Activated T-helper 1 cell treated with anti-CD3 and anti-CD28 coated beads, Interleukin-2, amount 50 U/mL, for 16 hours (primary cell): ENCODE data around the gene EXOSC3.
"Not testable (repeated sequence)": the region's sequence is repeated elsewhere in the genome, so short reads cannot be mapped to it uniquely, and the experiment has no call there.

ENCODE experiments used
- DNase-seq, 2 donors: peaks; one replicate each; pipeline ENCODE4 v3.0.0-alpha.2; 2020; ENCODE audit warnings: low read depth in 1 of 2, low spot score in 1 of 2

Gene EXOSC3

GRCh38 chr9:37784616-37785483 is at the start of gene EXOSC3:
EXOSC3 (minus strand) TSS chr9:37785064; CDS start chr9:37785044, 20 bp downstream.
- peak; percentile 76 to 82 for DNase-seq

GRCh38 chr9:37827483-37828165 is 42.8 kb upstream of the EXOSC3 start:
- no peak for DNase-seq

- DNase-seq: not testable (repeated sequence)
These were observed 40.3 kb upstream of the EXOSC3 start for GRCh38 chr9:37825174-37825573.

- DNase-seq: no peak
These were observed 35.3 kb upstream of the EXOSC3 start for GRCh38 chr9:37820142-37820541.

- DNase-seq: no peak
These were observed 34.0 kb upstream of the EXOSC3 start for GRCh38 chr9:37818849-37819248.

- DNase-seq: no peak
These were observed 28.0 kb upstream of the EXOSC3 start for GRCh38 chr9:37812773-37813379.

- no peak for DNase-seq
These were observed 27.1 kb upstream of the EXOSC3 start for GRCh38 chr9:37811906-37812476.

GRCh38 chr9:37809676-37810075 is 24.8 kb upstream of the EXOSC3 start:
- not testable (repeated sequence) for DNase-seq

- DNase-seq: no peak
These were observed 21.4 kb upstream of the EXOSC3 start for GRCh38 chr9:37806271-37806670.

- DNase-seq: no peak
These were observed 17.3 kb upstream of the EXOSC3 start for GRCh38 chr9:37801959-37802711.

GRCh38 chr9:37801287-37801850 is 16.5 kb upstream of the EXOSC3 start:
- no peak for DNase-seq

GRCh38 chr9:37800631-37801286 is 15.9 kb upstream of the EXOSC3 start, which contains the start of gene DCAF10:
DCAF10 (plus strand) TSS chr9:37800797; CDS start chr9:37800867, 70 bp downstream.
- DNase-seq: peak; percentile 86

- DNase-seq: no peak
These were observed 13.8 kb upstream of the EXOSC3 start for GRCh38 chr9:37798677-37799076.

- DNase-seq: no peak
These were observed 11.4 kb upstream of the EXOSC3 start for GRCh38 chr9:37796232-37796631.

- no peak for DNase-seq
These were observed 7.3 kb upstream of the EXOSC3 start for GRCh38 chr9:37792122-37792521.

- no peak for DNase-seq
These were observed 5.2 kb upstream of the EXOSC3 start for GRCh38 chr9:37790096-37790495.

- no peak for DNase-seq
These were observed 3.5 kb upstream of the EXOSC3 start for GRCh38 chr9:37788332-37788731.

GRCh38 chr9:37787059-37787458 is 2.2 kb upstream of the EXOSC3 start:
- DNase-seq: no peak

GRCh38 chr9:37784291-37784615 is 611 bp downstream of the EXOSC3 start:
- no peak for DNase-seq

GRCh38 chr9:37778534-37778933 is 6.3 kb downstream of the EXOSC3 start:
- no peak for DNase-seq
